NCI-H2081 (cell line): ENCODE results near the gene CAMK2G.
"Not testable (repeated sequence)": the region's sequence is repeated elsewhere in the genome, so short reads cannot be mapped to it uniquely, and the experiment has no call there.

ENCODE experiments used
- DNase-seq, 2 experiments: peaks; one replicate each; lab custom pipeline; 2025; lab: John Stamatoyannopoulos, UW

The CAMK2G gene

GRCh38 chr10:73791871-73792400 is 82.4 kb downstream of the CAMK2G start:
- DNase-seq = no peak

DNA sequence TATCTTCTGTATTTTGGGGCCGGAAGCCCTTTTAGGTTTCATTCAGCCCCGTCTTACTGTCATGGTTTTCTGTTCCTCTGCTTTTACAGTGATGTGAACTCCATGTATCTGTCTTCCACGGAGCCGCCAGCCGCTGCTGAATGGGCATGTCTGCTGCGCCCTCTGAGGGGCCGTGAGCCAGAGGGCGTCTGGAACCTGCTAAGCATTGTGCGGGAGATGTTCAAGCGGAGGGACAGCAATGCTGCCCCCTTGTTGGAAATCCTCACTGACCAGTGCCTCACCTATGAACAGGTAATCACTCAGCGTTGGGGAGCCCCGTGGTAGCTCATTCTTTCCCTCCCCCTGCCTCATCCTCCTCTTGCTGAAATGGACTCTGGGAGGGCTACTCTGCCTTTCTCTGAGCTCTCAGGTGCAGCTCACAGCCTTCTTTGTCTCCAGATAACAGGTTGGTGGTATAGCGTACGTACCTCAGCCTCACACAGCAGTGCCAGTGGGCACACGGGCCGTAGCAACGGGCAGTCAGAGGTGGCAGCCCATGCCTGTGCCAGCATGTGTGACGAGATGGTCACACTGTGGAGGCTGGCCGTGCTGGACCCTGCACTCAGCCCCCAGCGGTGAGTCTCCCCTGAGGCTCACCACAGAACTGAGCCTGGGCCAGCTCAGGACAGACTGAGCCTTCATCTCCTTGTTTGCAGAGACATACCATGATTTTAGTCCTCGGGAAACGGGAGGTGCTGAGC is 83.3 kb downstream of the CAMK2G start:
- DNase-seq = no peak

DNA sequence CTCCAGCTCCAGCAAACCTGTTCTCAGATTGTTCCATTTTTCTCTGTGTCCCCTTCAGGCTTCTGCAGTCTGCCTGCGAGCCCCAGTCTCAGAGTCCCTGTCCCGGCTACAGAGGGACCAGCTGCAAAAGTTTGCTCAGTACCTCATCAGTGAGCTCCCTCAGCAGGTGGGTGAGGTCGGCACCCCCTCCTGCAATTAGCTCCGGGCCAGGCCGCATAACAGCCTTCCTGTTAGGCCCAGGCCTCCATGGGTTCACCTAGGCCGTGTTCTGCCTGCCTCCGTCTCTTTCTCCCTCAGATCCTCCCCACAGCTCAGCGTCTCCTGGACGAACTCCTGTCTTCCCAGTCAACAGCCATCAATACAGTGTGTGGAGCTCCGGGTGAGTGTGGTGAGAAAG is 84.7 kb downstream of the CAMK2G start:
- DNase-seq = no peak

GRCh38 chr10:73788864-73789658 is 85.3 kb downstream of the CAMK2G start:
- no peak for DNase-seq

DNA sequence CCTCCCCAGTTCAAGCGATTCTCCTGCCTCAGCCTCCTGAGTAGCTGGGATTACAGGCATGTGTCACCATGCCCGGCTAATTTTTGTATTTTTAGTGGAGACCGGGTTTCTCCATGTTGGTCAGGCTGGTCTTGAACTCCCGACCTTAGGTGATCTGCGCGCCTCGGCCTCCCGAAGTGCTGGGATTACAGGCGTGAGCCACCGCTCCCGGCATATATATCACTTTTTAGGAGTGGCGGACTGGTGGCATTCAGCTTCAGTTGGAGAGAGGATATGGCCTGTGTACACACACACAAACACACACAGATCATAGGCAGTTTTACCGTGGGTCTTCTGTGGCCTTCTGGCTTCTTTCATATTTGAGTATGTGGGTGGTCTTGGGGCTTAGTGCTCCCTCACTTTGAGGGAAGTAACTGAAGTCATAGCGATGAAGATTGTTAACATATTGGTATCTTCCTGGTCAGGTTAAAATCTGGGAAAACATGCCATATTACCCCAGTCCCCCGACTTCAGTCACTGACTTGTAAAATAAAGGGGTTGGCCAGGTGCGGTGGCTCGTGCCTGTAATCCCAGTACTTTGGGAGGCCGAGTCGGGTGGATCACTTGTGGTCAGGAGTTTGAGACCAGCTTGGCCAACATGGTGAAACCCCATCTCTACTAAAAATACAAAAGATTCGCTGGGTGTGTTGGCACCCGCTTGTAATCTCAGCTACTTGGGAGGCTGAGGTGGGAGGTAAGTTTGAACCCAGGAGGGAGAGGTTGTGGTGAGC is 87.1 kb downstream of the CAMK2G start:
- DNase-seq = not testable (repeated sequence)

- no peak for DNase-seq
Observed at GRCh38 chr10:73786512-73786885, 87.9 kb downstream of the CAMK2G start.

- DNase-seq = peak in 1 of 2 experiments; percentile 7
Observed at GRCh38 chr10:73785721-73786511, 88.4 kb downstream of the CAMK2G start.

GRCh38 chr10:73785211-73785720 is 89.1 kb downstream of the CAMK2G start, which contains the start of gene ZSWIM8:
TSS of gene ZSWIM8 (plus strand) at chr10:73785606. CDS start at chr10:73785879, 273 bp downstream.
- DNase-seq = peak; percentile 73 to 91

- no peak for DNase-seq
Observed at GRCh38 chr10:73782749-73783085, 91.6 kb downstream of the CAMK2G start.

DNA sequence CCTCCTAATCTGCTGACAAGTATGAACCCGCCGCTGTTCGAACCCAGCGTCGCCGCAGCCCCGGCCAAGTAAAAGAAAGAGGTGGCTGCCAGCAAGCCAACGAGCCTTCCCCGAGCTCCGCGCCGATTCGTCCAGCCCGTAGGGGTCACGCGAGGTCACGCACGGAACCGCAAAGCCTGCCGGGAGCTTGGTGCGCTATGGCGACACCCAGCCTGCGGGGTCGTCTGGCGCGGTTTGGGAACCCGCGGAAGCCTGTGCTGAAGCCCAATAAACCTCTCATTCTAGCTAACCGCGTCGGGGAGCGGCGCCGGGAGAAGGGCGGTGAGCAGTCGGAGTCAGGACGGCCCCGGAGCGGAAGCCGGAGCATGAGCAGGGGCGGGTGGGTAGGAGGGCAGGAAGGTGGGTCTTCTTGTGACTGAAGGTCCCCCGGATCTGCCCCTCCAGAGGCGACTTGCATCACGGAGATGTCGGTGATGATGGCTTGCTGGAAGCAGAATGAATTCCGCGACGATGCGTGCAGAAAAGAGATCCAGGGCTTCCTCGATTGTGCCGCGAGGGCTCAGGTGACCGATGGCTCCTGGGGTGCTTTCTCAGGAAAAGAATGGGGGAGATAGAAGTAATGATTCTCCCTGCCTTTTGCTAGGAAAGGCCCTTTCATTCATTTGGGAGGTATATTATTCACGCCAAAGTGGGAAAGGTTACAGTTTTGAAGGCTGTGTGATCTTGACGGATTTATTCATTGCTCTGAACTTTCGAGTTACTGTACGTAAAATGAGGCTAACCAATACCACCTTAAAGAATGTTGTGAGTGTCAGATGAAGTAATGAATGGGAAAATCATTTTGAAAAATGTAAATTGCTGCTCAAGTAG is 92.2 kb downstream of the CAMK2G start, which contains the start of gene CHCHD1:
TSS of gene CHCHD1 (plus strand) at position 170 of the 870 bp plus-strand sequence. CDS start at position 198, 28 bp downstream.
- DNase-seq = peak; percentile 72 to 82

DNA sequence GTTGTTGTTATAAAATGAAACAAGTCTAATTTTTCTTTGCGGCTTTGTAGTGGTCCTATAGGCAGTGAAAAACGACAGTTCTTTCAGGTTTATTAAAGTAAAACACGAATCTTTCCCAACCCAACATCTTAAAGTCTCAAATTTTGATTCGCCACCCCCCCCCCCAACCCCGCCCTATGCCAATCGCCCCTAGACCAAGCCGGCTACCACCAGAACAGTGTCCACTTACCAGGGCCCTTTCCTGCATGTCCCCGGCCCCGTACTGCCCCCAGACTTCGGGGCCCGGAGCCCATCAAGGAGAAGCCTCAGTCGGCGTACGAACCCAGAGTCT is 92.8 kb downstream of the CAMK2G start:
- DNase-seq = no peak

DNA sequence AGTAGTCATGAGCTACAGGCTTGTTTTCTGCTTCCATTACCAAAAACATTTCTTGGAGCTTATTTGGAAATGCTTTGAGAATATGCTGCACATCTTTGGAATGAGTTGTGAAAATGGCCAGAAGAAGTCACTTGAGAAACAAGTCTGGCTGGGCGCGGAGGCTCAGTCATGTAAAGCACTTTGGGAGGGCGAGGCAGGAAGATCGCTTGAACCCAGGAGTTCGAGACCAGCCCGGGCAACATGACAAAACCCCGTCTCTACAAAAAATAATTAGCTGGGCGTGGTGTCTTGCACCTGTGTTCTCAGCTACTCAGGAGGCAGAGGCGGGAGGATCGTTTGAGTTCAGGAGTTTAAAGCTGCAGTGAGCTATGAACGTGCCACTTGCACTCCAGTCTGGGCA is 93.4 kb downstream of the CAMK2G start:
- DNase-seq = peak in 1 of 2 experiments; percentile 36

DNA sequence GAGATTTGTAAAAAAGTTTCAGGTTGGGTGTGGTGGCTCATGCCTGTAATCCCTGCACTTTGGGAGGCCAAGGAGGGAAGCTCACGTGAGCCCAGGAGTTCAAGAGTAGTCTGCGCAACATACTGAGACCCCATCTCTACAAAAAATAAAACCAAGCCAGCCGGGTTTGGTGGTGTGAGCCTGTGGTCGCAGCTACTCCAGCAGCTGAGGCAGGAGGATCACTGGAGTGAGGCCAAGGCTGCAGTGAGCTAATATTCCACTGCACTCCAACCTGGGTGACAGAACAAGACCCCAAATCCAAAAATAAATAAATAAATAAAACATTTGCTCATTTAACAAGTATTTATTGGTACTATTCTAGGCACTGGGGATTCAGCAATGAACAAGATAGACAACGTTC is 94.1 kb downstream of the CAMK2G start:
- DNase-seq = no peak

GRCh38 chr10:73779539-73780197 is 94.7 kb downstream of the CAMK2G start:
- no peak for DNase-seq

DNA sequence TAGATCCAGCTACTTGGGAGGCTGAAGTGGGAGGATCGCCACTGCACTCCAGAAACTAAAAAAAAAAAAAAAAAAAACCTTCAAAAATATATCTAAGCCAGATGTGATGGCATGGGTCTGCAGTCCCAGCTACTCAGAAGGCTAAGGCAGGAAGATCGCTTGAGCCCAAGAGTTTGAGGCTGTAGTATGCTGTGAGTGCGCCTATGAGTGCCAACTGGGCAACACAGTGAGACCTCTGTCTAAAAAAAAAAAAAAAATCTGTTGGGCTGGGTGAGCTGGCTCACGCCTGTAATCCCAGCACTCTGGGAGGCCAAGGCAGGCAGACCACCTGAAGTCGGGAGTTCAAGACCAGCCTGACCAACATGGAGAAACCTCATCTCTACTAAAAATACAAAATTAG is 95.3 kb downstream of the CAMK2G start:
- no peak for DNase-seq

DNA sequence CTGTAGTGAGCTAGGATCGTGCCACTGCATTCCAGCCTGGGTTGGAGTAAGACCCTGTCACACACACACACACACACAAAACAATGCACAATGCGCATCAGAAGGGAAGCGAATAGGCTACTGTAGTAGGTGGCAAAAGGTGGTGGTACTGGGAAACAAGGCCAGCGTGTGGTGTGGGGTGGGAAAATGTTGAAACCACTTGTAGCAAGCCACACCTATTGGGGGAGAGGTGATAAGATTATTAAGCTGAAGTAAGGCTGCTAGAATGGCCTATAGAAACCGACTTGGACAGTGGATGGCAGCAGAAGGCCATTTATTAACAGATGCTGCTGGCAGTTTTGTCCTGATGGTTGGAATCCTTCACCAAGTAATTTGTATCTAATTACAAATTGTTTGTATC is 99.7 kb downstream of the CAMK2G start:
- peak in 1 of 2 experiments; percentile 1 for DNase-seq

- DNase-seq = peak in 1 of 2 experiments; percentile 6
Observed at GRCh38 chr10:73773152-73773879, 101.0 kb downstream of the CAMK2G start.

GRCh38 chr10:73772281-73773151 is 101.8 kb downstream of the CAMK2G start:
- peak; percentile 48 to 65 for DNase-seq
